GM12801 (cell line): Measurements from ENCODE around the gene NPC2.

Experiments used
- TF ChIP-seq, protein P1 (sequence below): IDR thresholded peaks from one replicate; pipeline ENCODE4 v1.5.1; 2011; ENCODE audit warnings: control low read depth; ENCODE audit not compliant: insufficient read length; ENCODE audit errors: extremely low read depth

The NPC2 gene

DNA sequence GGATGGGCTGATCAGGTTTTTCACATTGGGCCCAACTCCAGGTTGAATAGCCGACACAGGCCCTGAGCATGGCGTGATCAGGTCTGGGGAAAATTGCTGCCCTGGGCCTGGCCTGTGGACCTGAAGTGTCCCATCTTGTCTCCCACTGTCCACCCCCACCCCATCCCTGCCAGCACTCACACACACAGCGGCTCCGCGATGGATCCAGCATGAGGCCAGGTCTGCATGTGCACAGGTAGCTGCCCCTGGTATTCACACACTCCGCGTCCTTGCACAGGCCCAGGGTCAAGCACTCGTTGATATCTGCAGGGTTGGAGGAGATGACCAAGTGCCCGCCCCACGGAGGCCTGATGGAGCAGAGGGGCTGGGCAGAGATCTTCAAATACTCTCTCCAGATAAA, 39.1 kb upstream of the NPC2 start:
- TF ChIP-seq, protein P1, sequence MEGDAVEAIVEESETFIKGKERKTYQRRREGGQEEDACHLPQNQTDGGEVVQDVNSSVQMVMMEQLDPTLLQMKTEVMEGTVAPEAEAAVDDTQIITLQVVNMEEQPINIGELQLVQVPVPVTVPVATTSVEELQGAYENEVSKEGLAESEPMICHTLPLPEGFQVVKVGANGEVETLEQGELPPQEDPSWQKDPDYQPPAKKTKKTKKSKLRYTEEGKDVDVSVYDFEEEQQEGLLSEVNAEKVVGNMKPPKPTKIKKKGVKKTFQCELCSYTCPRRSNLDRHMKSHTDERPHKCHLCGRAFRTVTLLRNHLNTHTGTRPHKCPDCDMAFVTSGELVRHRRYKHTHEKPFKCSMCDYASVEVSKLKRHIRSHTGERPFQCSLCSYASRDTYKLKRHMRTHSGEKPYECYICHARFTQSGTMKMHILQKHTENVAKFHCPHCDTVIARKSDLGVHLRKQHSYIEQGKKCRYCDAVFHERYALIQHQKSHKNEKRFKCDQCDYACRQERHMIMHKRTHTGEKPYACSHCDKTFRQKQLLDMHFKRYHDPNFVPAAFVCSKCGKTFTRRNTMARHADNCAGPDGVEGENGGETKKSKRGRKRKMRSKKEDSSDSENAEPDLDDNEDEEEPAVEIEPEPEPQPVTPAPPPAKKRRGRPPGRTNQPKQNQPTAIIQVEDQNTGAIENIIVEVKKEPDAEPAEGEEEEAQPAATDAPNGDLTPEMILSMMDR = no peak

DNA sequence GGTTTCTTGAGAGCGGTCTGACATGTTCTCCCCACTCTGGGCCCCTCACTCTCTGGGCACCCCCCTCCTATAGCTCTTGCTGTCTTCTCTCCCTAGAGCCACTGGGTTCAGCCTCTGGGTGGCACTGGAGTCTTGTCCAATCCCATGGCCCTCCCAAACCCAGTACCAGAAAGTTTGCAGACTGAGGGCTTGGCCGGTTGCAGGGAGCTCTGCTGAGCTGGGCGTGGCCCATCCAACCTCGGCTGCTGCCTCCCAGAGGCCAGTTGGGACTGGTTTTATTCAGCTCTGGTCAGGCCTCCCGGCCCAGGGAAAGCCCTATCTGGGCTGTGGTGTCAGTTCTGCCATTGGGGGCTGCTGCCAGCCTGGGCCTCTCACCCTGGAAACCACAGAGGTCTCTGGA, 38.4 kb upstream of the NPC2 start:
- TF ChIP-seq, protein P1 = no peak

DNA sequence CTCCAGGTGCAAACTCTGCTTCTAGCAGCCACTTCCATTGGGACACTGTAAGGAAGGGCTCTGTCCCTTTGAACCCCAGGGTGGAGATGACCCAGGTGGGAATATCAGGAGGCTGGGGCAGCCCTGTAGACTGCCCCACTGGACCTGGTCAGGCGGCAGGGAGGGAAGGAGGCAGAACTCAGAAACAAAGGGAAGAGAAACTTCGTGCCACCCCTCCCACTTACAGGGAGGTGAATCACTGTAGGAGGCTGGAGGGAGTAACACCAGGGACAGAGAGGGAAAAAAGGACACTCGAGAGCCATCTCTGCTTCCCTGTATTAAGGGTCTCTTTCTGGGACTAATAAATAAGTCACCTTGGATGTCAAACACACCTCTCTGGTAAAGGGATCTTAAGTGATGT, 37.9 kb upstream of the NPC2 start:
- TF ChIP-seq, protein P1 = no peak

DNA sequence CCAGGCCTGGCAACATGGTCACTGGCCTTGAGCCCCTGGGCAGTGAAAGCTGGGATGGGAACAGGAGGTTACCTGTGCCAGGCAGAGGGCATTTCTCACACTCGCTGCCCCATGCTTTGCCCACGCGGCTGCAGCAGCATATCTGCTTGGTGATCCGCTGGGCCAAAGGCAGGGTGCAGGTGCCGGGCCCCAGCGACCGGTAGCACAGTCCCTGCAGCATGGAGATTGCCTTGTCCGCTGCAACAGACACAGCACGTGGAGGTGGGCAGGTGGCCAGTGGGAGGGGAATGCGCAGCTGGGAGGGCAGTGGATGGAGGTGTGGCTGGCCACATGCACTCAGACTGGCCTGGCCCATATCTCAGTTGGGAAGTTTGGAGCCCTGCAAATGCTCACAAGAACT, 35.8 kb upstream of the NPC2 start:
- TF ChIP-seq, protein P1 = no peak

DNA sequence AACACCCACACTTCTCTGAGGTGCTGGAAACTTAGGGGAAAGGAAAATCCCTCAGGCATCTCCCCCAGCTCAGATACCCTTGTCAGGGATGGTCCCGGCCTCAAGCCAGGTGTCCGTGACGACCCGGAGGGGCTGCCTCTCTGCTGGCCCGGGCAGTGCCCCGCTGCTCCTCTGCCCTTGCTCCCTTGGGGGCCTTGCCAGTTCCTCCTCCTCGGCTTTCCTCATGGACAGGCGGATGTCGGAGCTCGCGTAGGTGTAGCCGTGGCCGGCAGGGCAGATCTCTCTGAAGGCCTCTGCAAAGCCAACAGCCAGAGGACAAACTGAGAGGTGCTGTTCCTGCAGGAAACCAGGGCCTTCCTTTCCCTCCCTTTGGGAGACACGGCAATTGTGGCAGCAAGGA, 35.3 kb upstream of the NPC2 start:
- TF ChIP-seq, protein P1 = no peak

DNA sequence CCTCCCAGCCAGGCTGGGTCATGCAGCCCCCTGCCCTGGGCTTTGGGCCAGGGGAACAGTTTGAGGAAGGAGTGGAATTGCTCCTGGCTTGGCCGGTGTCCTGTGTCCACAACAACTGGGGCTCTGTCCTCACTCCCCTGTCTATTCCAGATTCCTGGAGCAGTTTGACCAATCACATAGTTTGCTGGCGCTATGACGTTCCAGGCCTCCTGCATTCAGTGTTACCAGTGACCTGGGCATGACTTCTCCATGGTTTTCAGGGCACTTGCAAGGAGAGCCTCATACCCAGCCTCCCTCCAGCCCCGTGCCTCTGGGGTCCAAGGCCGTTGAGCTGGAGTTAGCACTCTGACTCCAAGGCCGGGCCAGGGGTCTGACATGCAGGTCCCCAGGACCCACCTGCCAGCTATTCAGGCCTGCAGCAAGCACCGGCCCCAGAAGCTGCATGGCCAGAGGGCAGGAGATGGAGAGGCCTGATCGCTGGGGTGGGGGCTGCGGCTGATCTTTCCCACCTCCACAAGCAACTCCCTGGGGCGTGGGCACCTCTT, 34.7 kb upstream of the NPC2 start:
- TF ChIP-seq, protein P1 = no peak

DNA sequence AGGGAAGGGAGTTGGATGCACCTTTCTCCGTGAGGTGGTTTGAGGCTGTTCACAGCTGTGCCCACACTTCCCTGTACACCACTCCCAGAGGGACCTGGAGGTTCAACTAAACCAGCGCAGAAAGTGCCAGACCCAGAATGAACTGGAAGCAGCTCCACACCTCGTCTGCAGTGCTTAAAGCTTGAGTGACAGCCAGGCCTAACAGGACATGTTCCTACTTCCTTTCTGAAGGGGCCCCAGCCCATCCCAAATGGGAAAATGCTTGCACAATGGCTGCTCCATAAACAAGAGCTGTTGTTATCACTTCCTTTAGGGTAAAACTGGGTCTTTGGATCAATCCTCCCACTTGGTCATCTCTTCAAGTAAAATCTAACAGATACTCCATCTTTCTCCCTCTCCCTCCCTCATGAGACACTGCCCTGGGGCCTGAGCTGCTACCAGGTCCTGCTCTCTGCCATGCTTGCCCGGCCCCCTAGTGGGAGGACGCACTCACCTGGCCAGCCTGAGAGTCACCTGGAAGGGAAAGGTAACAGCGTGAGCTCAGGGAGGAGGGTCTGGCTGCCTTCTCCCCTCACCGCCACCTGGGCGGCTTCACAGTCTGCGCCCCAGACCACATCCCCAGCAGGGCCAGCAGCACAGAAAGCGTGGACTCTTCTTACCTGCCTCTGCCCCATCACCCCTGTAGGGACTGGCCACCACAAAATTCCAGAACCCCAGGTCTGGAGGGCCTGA, 33.9 kb upstream of the NPC2 start:
- TF ChIP-seq, protein P1 = no peak
